Epithelial cell of proximal tubule (primary cell): ENCODE data around the gene GPALPP1. TPM values are rescaled to one million over a fixed set of nuclear protein-coding genes. Genes with fewer than 3 reads are reported as not detected.
"Not testable (repeated sequence)": the region's sequence is repeated elsewhere in the genome, so short reads cannot be mapped to it uniquely, and the experiment has no call there.

Experiments
- DNase-seq: peaks from one replicate; pipeline ENCODE4 v3.0.0-alpha.2; 2011; ENCODE audit warnings: low read depth
- H3K4me3 ChIP-seq: 2 replicates; pipeline ENCODE4 v1.5.1; 2011; ENCODE audit warnings: low read depth, mild to moderate bottlenecking, low read length
- total RNA-seq: library from RNA; depleted of rRNA; stranded (reverse); fragments of >200 nt; gene quantifications from 2 replicates; pipeline ENCODE4 v1.2.3, GENCODE V29; 2015
- TF ChIP-seq, protein P1 (sequence below): conservative IDR thresholded peaks from 2 replicates; pipeline ENCODE4 v1.5.1; 2012; ENCODE audit warnings: low read depth, mild to moderate bottlenecking, low read length

The GPALPP1 gene
- total RNA-seq, 1 donor from 2014 or later = 19.8 TPM

DNA sequence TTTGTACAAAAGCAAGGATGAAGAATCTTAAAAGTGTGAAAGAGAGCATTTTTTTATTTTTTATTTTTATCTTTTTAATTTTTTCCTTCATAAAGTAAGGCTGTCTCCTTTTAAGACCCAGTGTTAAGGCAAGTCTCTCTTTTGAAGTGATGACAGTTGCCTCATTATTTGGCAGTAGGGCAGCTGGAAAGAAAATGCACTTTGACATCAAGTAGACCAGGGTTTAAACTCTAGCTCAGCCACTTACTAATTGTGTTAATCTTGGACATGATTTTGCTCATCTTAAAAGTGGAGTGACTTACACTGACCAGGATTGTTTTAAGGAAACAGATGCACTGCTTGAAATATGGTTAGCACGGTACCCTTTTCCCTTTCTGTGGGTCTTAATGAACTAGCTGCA, 18.5 kb downstream of the GPALPP1 start:
- H3K4me3 ChIP-seq = no peak overlapping the region
- DNase-seq = no peak
- TF ChIP-seq, protein P1, sequence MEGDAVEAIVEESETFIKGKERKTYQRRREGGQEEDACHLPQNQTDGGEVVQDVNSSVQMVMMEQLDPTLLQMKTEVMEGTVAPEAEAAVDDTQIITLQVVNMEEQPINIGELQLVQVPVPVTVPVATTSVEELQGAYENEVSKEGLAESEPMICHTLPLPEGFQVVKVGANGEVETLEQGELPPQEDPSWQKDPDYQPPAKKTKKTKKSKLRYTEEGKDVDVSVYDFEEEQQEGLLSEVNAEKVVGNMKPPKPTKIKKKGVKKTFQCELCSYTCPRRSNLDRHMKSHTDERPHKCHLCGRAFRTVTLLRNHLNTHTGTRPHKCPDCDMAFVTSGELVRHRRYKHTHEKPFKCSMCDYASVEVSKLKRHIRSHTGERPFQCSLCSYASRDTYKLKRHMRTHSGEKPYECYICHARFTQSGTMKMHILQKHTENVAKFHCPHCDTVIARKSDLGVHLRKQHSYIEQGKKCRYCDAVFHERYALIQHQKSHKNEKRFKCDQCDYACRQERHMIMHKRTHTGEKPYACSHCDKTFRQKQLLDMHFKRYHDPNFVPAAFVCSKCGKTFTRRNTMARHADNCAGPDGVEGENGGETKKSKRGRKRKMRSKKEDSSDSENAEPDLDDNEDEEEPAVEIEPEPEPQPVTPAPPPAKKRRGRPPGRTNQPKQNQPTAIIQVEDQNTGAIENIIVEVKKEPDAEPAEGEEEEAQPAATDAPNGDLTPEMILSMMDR = no peak

DNA sequence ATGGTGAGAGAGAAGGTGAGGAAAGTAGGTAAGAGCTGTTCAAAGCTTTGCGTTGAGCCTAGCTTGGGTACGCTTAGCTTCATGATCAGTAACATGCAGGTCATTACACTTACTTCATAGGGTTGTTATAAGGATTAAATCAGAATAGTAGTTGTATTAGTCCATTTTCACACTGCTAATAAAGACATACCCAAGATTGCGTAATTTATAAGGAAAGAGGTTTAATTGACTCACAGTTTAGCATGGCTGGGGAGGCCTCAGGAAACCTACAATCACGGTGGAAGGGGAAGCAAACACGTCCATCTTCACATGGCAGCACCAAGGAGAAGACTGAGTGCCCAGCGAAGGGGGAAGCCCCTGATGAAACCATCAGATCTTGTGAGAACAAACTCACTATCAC, 21.9 kb downstream of the GPALPP1 start:
- H3K4me3 ChIP-seq = no peak overlapping the region
- TF ChIP-seq, protein P1 = no peak
- no peak for DNase-seq

DNA sequence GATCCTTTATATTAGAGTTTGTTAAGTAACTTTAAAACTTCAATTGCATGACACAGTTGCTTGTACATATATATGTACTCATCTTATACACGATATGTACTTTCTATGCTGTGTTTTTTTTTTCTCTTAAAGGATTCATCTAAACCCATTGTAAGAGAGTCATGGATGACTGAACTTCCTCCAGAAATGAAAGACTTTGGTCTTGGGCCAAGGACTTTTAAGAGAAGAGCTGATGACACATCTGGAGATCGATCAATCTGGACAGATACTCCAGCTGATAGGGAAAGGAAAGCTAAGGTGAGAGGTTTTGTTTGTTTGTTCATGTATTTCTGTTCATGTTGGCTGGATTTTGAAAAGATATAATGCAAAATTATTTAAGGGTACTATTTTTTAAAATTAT, 26.0 kb downstream of the GPALPP1 start:
- no peak overlapping the region for H3K4me3 ChIP-seq
- peak; percentile 6 for DNase-seq
- TF ChIP-seq, protein P1 = no peak

DNA sequence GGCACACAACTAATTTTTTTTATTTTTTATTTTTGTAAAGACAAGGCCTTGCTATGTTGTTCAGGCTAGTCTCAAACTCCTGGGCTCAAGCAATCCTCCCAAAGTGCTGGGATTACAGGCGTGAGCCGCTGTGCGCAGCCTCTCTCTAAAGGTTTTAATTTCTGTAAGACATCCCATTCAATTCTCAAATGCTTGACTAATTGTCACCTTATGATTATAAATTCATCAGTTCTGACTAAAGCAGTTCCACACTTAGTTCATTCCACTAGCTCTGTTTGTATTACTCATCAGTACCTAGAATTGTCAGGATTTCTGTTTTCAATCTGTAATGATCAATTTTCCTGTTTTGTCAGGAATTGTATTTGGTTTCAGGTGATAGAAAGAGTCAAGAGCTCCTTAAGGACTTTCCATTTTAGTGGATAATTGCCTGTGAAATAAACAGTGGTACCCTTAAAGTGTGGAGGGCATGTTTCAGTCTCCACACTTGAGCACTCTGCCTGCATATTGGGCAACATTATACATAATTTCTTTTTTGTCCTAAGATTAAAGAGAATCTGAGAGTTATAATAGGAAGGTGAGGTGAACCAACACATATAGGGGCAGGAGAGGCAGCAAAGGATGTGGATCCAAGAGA, 27.6 kb downstream of the GPALPP1 start:
- DNase-seq = no peak
- TF ChIP-seq, protein P1 = no peak
- H3K4me3 ChIP-seq = no peak overlapping the region

DNA sequence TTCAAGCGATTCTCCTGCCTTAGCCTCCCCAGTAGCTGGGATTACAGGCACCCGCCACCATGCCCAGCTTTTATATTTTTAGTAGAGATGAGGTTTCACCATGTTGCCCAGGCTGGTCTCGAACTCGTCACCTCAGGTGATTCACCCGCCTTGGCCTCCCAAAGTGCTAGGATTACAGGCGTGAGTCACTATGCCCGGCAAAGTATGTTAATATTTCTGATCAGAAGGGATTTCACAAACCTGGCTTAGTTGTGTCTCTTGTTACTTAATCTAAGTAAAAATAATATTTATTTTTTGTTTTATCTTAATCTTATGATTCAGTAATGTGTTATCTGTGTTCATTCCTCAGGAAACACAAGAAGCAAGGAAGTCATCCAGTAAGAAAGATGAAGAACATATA, 30.6 kb downstream of the GPALPP1 start:
- not testable (repeated sequence) for DNase-seq, H3K4me3 ChIP-seq

DNA sequence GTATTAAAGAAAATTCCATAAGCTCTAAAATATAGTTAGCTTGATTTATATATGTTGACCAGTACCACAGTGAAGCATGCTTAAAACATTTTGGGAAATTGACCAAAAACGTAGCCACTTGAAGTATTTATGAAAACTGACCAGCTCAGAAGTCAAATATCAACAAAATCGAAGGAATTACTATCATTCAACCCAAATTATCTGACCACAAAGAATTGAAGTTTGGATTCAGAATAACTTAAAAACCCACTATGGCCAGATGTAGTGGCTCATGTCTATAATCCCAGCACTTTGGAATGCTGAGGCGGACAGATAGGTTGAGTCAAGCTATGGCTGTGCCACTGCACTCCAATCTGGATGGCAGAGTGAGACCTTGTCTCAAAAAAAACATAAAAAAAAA, 31.9 kb downstream of the GPALPP1 start:
- no peak for DNase-seq
- no peak overlapping the region for H3K4me3 ChIP-seq
- TF ChIP-seq, protein P1 = no peak

DNA sequence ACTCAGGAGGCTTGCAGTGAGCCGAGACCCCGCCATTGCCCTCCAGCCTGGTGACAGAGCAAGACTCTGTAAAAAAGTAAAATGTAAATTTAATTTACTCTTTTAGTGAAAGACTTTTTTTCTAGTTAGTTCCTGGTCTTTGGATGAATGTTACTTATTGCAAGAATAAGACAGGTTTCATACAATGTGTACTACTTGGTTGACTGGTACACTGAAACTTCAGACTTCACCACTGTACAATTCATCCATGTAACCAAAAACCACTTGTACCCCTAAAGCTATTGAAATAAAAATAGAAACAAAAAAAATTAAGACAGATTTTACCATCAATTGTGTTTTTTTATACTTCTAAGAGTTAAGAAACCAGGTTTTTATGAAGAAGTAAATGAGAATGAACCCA, 35.5 kb downstream of the GPALPP1 start:
- TF ChIP-seq, protein P1 = no peak
- DNase-seq = no peak
- H3K4me3 ChIP-seq = no peak overlapping the region
